PC-9 (cell line): ENCODE measurements around the gene FASTK. TPM values are rescaled to one million over a fixed set of nuclear protein-coding genes. Genes with fewer than 3 reads are reported as not detected.

Source experiments
- BruUV-seq: library from RNA; stranded (reverse); fragments of 400-500 nt; replicated peaks from 2 replicates; lab custom pipeline; 2021; lab: Mats Ljungman, UMichigan
- CTCF ChIA-PET: fragments of 300-600 bp; sonication (Branson Sonifier 250); formaldehyde crosslinking; loops from one replicate; lab custom pipeline; 2022; ENCODE audit warnings: antibody characterized with exemption; lab: Charles Lee
- POLR2A ChIA-PET: fragments of 300-600 bp; sonication (Branson Sonifier 250); formaldehyde crosslinking; loops from one replicate; lab custom pipeline; 2022; ENCODE audit warnings: antibody characterized with exemption; ENCODE audit not compliant: unreplicated experiment; lab: Charles Lee
- DNase-seq, 2 experiments: peaks; one replicate each; pipeline versions ENCODE4 v3.0.0 to v3.0.0-alpha.2; 2015 to 2022; ENCODE audit warnings: mixed read lengths in 1 of 2
- H2AFZ ChIP-seq: fragments of 200-600 bp; sonication (generic); 2 replicates; pipeline ENCODE4 v1.8.1; 2017; ENCODE audit warnings: antibody characterized with exemption
- H3F3A ChIP-seq: fragments of 200-600 bp; sonication (generic); 2 replicates; pipeline ENCODE4 v1.8.1; 2017; ENCODE audit warnings: antibody characterized with exemption, mild to moderate bottlenecking, low read depth; ENCODE audit not compliant: insufficient read depth
- H3K27ac ChIP-seq: fragments of 200-600 bp; sonication (generic); 2 replicates; pipeline ENCODE4 v1.6.1; 2016; ENCODE audit warnings: mixed run types
- H3K27me3 ChIP-seq: fragments of 200-600 bp; sonication (generic); 2 replicates; pipeline ENCODE4 v1.6.1; 2016; ENCODE audit warnings: low read depth, mixed run types; ENCODE audit not compliant: insufficient read depth
- H3K36me3 ChIP-seq: fragments of 200-600 bp; sonication (generic); 2 replicates; pipeline ENCODE4 v1.6.1; 2016; ENCODE audit warnings: low read depth, mixed run types
- H3K4me1 ChIP-seq: fragments of 200-600 bp; sonication (generic); replicated peaks from 2 replicates; pipeline ENCODE4 v1.6.1; 2016; ENCODE audit warnings: mixed run types; ENCODE audit not compliant: insufficient read depth
- H3K4me2 ChIP-seq: fragments of 200-600 bp; sonication (generic); 2 replicates; pipeline ENCODE4 v1.6.1; 2017; ENCODE audit warnings: mixed run types
- H3K4me3 ChIP-seq: fragments of 200-600 bp; sonication (generic); 2 replicates; pipeline ENCODE4 v1.6.1; 2016; ENCODE audit warnings: mixed run types
- H3K79me2 ChIP-seq: fragments of 200-600 bp; sonication (generic); 2 replicates; pipeline ENCODE4 v1.6.1; 2017; ENCODE audit warnings: low read depth, mixed run types
- H3K9me2 ChIP-seq: fragments of 200-600 bp; sonication (generic); 2 replicates; pipeline ENCODE4 v1.8.1; 2017; ENCODE audit warnings: mild to moderate bottlenecking; ENCODE audit not compliant: insufficient read depth
- H3K9me3 ChIP-seq: fragments of 200-600 bp; sonication (generic); 2 replicates; pipeline ENCODE4 v1.8.1; 2016; ENCODE audit warnings: low read depth; ENCODE audit not compliant: insufficient read depth
- H4K20me1 ChIP-seq: fragments of 200-600 bp; sonication (generic); 2 replicates; pipeline ENCODE4 v1.8.1; 2017; ENCODE audit not compliant: insufficient read depth
- EZH2 ChIP-seq: fragments of 200-600 bp; sonication (generic); IDR thresholded peaks from 2 replicates; pipeline ENCODE4 v1.8.0; 2017; ENCODE audit warnings: antibody characterized with exemption, low read depth
- intact Hi-C: fragments of 100-400 bp; cut with micrococcal nuclease; formaldehyde crosslinking; loops from one replicate; pipeline ENCODE4 v1.10.0; 2022; ENCODE audit not compliant: unreplicated experiment
- total RNA-seq: library from RNA; stranded (reverse); gene quantifications from 2 replicates; pipeline ENCODE4 v1.2.3, GENCODE V29; 2021
- TF ChIP-seq, protein P1 (sequence below): fragments of 200-600 bp; sonication (generic); conservative IDR thresholded peaks from 2 replicates; pipeline ENCODE4 v1.6.1; 2017; ENCODE audit warnings: mixed run types, antibody characterized with exemption, mild to moderate bottlenecking, moderate library complexity

FASTK gene
- total RNA-seq, 1 experiment from 2014 or later = 104 TPM

DNA sequence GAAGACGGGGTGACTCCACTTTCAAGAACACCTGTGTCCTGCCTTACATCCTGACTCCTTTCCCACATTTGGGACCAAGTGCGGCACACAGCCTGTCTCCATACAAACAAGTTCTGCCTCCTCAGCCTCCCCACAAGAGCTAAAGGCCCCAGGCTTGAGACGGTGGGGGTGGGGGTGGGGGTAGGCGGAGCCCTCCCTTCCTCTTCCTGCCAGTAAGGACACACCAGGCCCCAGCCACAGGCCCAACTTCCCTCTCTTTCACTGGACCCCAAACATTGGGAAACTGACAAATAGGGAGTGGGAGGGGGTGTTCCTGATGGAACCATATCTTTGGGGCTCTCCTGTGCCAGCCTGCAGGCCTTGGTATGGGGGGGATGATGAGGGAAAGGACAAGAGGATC lies 27.5 kb downstream of the FASTK start:
- Histone ChIP-seq H4K20me1 (no peaks in the 10 kb centered on the region), H3K36me3 (no peaks in the 10 kb centered on the region), H3F3A (peaks cover 17% of the 10 kb centered on the region; the same call in 1 of the 2 replicates), H3K27ac (no peak overlapping the region), H3K9me3 (no peaks in the 10 kb centered on the region), H3K79me2 (no peaks in the 10 kb centered on the region), H3K4me1 (peaks cover 6% of the 10 kb centered on the region), H2AFZ (no peak overlapping the region), H3K4me2 (no peak overlapping the region), H3K27me3 (no peaks in the 10 kb centered on the region), H3K9me2 (no peaks in the 10 kb centered on the region), H3K4me3 (no peak overlapping the region)
- intact Hi-C loops = no loop called here
- DNase-seq = no peak
- no peak for TF ChIP-seq EZH2
- ChIA-PET CTCF (interaction anchor here (0.6 kb wide), 2 partner anchors 151 to 203 kb away, joined by 5 to 7 read pairs; no protein-coding TSS in a partner anchor), POLR2A (interaction anchor here (0.7 kb wide), 1 partner anchor 172 kb away, joined by 7 read pairs; no protein-coding TSS in a partner anchor)
- BruUV-seq = no TSS peak

DNA sequence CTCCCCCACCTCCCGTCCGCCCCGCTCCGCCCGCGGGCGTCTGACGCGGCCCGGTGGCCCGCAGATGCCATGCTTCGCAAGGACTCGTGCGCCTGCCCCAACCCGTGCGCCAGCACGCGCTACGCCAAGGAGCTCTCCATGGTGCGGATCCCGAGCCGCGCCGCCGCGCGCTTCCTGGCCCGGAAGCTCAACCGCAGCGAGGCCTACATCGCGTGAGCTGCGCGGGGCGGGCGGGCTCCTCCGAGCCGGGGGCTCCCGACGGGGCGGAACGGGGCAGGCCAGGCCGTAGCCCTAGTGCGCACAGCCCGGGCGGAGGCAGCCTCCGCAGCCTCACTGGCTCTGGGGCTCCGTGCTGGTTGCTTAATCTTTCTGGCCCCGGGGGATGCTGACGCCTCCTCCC lies 29.5 kb downstream of the FASTK start:
- H3K36me3 ChIP-seq = no peaks in the 10 kb centered on the region
- H2AFZ ChIP-seq = no peak overlapping the region
- peaks cover 18% of the 10 kb centered on the region for H3K4me1 ChIP-seq
- H3K27me3 ChIP-seq = no peaks in the 10 kb centered on the region
- ChIA-PET POLR2A (no interaction called here), CTCF (no interaction called here)
- no peaks in the 10 kb centered on the region for H3K79me2 ChIP-seq
- intact Hi-C loops = no loop called here
- H3F3A ChIP-seq = peaks cover 26% of the 10 kb centered on the region; the same call in 1 of the 2 replicates
- TF ChIP-seq, protein P1, sequence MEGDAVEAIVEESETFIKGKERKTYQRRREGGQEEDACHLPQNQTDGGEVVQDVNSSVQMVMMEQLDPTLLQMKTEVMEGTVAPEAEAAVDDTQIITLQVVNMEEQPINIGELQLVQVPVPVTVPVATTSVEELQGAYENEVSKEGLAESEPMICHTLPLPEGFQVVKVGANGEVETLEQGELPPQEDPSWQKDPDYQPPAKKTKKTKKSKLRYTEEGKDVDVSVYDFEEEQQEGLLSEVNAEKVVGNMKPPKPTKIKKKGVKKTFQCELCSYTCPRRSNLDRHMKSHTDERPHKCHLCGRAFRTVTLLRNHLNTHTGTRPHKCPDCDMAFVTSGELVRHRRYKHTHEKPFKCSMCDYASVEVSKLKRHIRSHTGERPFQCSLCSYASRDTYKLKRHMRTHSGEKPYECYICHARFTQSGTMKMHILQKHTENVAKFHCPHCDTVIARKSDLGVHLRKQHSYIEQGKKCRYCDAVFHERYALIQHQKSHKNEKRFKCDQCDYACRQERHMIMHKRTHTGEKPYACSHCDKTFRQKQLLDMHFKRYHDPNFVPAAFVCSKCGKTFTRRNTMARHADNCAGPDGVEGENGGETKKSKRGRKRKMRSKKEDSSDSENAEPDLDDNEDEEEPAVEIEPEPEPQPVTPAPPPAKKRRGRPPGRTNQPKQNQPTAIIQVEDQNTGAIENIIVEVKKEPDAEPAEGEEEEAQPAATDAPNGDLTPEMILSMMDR = no peak
- no TSS peak for BruUV-seq
- H3K9me2 ChIP-seq = no peaks in the 10 kb centered on the region
- no peak overlapping the region for H3K27ac ChIP-seq
- no peaks in the 10 kb centered on the region for H3K9me3 ChIP-seq
- H3K4me2 ChIP-seq = no peak overlapping the region
- H3K4me3 ChIP-seq = no peak overlapping the region
- no peak for DNase-seq
- H4K20me1 ChIP-seq = no peaks in the 10 kb centered on the region

DNA sequence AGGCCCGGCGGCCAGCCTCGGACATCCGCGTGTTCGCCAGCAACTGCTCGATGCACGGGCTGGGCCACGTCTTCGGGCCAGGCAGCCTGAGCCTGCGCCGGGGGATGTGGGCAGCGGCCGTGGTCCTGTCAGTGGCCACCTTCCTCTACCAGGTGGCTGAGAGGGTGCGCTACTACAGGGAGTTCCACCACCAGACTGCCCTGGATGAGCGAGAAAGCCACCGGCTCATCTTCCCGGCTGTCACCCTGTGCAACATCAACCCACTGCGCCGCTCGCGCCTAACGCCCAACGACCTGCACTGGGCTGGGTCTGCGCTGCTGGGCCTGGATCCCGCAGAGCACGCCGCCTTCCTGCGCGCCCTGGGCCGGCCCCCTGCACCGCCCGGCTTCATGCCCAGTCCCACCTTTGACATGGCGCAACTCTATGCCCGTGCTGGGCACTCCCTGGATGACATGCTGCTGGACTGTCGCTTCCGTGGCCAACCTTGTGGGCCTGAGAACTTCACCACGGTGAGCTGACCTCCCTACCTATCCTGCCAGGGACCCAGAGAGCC lies 31.6 kb downstream of the FASTK start:
- no TSS peak for BruUV-seq
- H3K27me3 ChIP-seq = no peaks in the 10 kb centered on the region
- no peak overlapping the region for H2AFZ ChIP-seq
- H3K9me2 ChIP-seq = no peaks in the 10 kb centered on the region
- no peak overlapping the region for H3K4me3 ChIP-seq
- no peaks in the 10 kb centered on the region for H3K36me3 ChIP-seq
- intact Hi-C loops = no loop called here
- no peak for TF ChIP-seq EZH2
- TF ChIP-seq, protein P1 = no peak
- no peaks in the 10 kb centered on the region for H4K20me1 ChIP-seq
- POLR2A ChIA-PET = no interaction called here
- DNase-seq = no peak
- CTCF ChIA-PET = interaction anchor here (0.7 kb wide), 1 partner anchor 309 kb away, joined by 17 read pairs; no protein-coding TSS in a partner anchor
- peaks cover 18% of the 10 kb centered on the region; the same call in 1 of the 2 replicates for H3F3A ChIP-seq
- H3K4me1 ChIP-seq = peaks cover 18% of the 10 kb centered on the region
- H3K79me2 ChIP-seq = no peaks in the 10 kb centered on the region
- no peak overlapping the region for H3K4me2 ChIP-seq
- no peak overlapping the region for H3K27ac ChIP-seq
- no peaks in the 10 kb centered on the region for H3K9me3 ChIP-seq
